Transverse colon (tissue), 4 donors: ENCODE data around the gene NTRK3.

Experiments
- EP300 ChIP-seq: sonication (generic); formaldehyde crosslinking; IDR thresholded peaks from one replicate; pipeline ENCODE4 v1.6.1; 2017; ENCODE audit warnings: antibody characterized with exemption, low read depth
- POLR2A ChIP-seq: fragments of 450-650 bp; IDR thresholded peaks from one replicate; pipeline ENCODE4 v1.6.1; 2016; ENCODE audit warnings: antibody characterized with exemption, mild to moderate bottlenecking, moderate library complexity
- POLR2AphosphoS5 ChIP-seq, 3 donors: sonication (generic); formaldehyde crosslinking; IDR thresholded peaks; one replicate each; pipeline ENCODE4 v1.6.1; 2016; ENCODE audit warnings: antibody characterized with exemption in 3 of 3
- TF ChIP-seq, protein P1 (sequence below), 5 experiments: fragments of 200-600 bp in 3 of 5; fragments of 450-650 bp in 2 of 5; sonication (generic) in 3 of 5; IDR thresholded peaks; 1 replicate in 2 of 5; 2 replicates in 3 of 5; pipeline ENCODE4 v1.5.1; 2016 to 2017; ENCODE audit warnings: antibody characterized with exemption in 5 of 5, inconsistent platforms in 3 of 5, mild to moderate bottlenecking in 2 of 5, moderate library complexity in 1 of 5

DNA sequence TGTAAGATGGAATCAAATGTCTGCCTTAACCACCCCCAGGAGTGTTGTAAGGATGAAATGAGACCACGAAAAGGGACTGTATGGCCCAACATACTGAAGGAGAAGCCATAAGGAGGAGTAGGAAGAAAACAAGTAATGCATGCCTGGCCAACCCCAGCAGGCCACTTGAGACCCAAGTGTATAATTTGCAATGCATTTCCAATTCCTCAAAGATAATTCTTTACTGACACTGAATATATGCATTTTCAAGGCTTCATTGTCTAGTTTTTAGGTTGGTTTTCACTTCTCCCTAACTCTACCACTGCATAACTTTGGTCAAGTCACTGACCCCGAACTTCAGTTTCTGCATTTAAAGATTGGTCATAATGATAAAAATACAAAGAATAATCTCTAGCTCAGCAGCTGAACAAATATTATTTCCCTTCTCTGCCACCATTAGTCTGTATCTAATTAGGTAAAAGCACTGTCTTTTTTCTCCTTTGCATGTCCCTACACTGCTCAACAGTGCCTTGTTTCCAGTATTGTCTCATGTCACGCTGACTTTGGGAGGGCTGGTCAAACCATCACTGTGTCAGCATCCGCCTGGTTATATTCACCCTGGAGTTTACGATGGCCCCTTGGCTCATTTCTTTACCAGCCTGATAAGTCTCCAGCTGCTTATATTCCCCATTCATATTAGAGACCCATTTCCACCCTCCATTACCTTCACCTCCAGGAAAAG, 378.6 kb downstream of the NTRK3 start:
- TF ChIP-seq, protein P1, sequence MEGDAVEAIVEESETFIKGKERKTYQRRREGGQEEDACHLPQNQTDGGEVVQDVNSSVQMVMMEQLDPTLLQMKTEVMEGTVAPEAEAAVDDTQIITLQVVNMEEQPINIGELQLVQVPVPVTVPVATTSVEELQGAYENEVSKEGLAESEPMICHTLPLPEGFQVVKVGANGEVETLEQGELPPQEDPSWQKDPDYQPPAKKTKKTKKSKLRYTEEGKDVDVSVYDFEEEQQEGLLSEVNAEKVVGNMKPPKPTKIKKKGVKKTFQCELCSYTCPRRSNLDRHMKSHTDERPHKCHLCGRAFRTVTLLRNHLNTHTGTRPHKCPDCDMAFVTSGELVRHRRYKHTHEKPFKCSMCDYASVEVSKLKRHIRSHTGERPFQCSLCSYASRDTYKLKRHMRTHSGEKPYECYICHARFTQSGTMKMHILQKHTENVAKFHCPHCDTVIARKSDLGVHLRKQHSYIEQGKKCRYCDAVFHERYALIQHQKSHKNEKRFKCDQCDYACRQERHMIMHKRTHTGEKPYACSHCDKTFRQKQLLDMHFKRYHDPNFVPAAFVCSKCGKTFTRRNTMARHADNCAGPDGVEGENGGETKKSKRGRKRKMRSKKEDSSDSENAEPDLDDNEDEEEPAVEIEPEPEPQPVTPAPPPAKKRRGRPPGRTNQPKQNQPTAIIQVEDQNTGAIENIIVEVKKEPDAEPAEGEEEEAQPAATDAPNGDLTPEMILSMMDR (IDR thresholded peaks at IDR 0.05), result no peak
- TF ChIP-seq POLR2AphosphoS5 (IDR thresholded peaks at IDR 0.05) (no peak), POLR2A (no peak), EP300 (no peak)
